A549 (cell line): ENCODE data around the gene CS. TPM values are rescaled to one million over a fixed set of nuclear protein-coding genes. Genes with fewer than 3 reads are reported as not detected.

Experiments used
- ATAC-seq, 2 experiments: fragments of 200-7000 bp in 1 of 2; fragments of >200 bp in 1 of 2; cut with Nextera tagmentation in 1 of 2; cut with Tn5 transposase in 1 of 2; 3 replicates each; pipeline versions ENCODE4 v1.8.0 to v1.9.1; 2018 to 2020; ENCODE audit warnings: mild to moderate bottlenecking in 1 of 2, moderate library complexity in 1 of 2
- CTCF ChIA-PET: fragments of 300-600 bp; sonication (Branson Sonifier 250); formaldehyde crosslinking; extraction: SDS; loops from one replicate; lab custom pipeline; 2021; ENCODE audit warnings: antibody characterized with exemption, inconsistent platforms; lab: Yijun Ruan, JAX
- POLR2A ChIA-PET: fragments of 350-600 bp; formaldehyde crosslinking; extraction: SDS; loops from one replicate; lab custom pipeline; 2021; ENCODE audit warnings: antibody characterized with exemption, inconsistent platforms; lab: Yijun Ruan, JAX
- DNase-seq, 2 experiments: peaks; one replicate each; pipeline versions ENCODE4 v3.0.0 to v3.0.0-alpha.2; 2011 to 2016; ENCODE audit warnings: low read depth in 1 of 2, low spot score in 1 of 2
- FAIRE-seq: peaks from 2 replicates; lab custom pipeline; 2011; peaks lifted over from hg19 to GRCh38; lab: Jason Lieb, UNC
- H3K27ac ChIP-seq, 2 experiments: fragments of >200 bp; sonication (Bioruptor Twin); formaldehyde crosslinking; 3 replicates each; pipeline ENCODE4 v1.5.1; 2016 to 2017
- H3K4me1 ChIP-seq: fragments of >200 bp; sonication (Bioruptor Twin); formaldehyde crosslinking; 3 replicates; pipeline ENCODE4 v1.6.1; 2016
- H3K4me2 ChIP-seq: fragments of >200 bp; sonication (Bioruptor Twin); formaldehyde crosslinking; 3 replicates; pipeline ENCODE4 v1.6.1; 2016
- H3K4me3 ChIP-seq: fragments of >200 bp; sonication (Bioruptor Twin); formaldehyde crosslinking; 3 replicates; pipeline ENCODE4 v1.5.1; 2016
- H3K9me3 ChIP-seq: fragments of >200 bp; sonication (Bioruptor Twin); formaldehyde crosslinking; 3 replicates; pipeline ENCODE4 v1.6.1; 2016
- BHLHE40 ChIP-seq: IDR thresholded peaks from 2 replicates; pipeline ENCODE4 v1.6.1; 2012; ENCODE audit warnings: low read depth, low read length, inconsistent platforms
- CBX2 ChIP-seq: fragments of 200-600 bp; sonication (generic); IDR thresholded peaks from 2 replicates; pipeline ENCODE4 v1.6.1; 2016; ENCODE audit warnings: low read depth, mild to moderate bottlenecking, borderline replicate concordance
- E2F6 ChIP-seq: IDR thresholded peaks from 2 replicates; pipeline ENCODE4 v1.6.1; 2012; ENCODE audit warnings: low read depth, borderline replicate concordance
- EHF ChIP-seq: fragments of 250-450 bp; sonication (Bioruptor Pico); IDR thresholded peaks from 2 replicates; pipeline ENCODE4 v1.5.0; 2020; ENCODE audit warnings: mild to moderate bottlenecking
- EP300 ChIP-seq, 2 experiments: fragments of >200 bp; sonication (Bioruptor Twin); formaldehyde crosslinking; IDR thresholded peaks; 2 replicates in 1 of 2; 3 replicates in 1 of 2; pipeline ENCODE4 v1.6.1; 2016 to 2017
- FOSB ChIP-seq: fragments of 250-450 bp; sonication (Bioruptor Pico); IDR thresholded peaks from 2 replicates; pipeline ENCODE4 v1.5.0; 2020; ENCODE audit warnings: mild to moderate bottlenecking, moderate library complexity
- FOXS1 ChIP-seq: fragments of 250-450 bp; sonication (Bioruptor Pico); IDR thresholded peaks from 2 replicates; pipeline ENCODE4 v1.5.0; 2020; ENCODE audit warnings: mild to moderate bottlenecking, moderate library complexity
- HDAC2 ChIP-seq: fragments of 200-600 bp; sonication (generic); IDR thresholded peaks from 2 replicates; pipeline ENCODE4 v1.6.1; 2016
- HEYL ChIP-seq: fragments of 250-450 bp; sonication (Bioruptor Pico); IDR thresholded peaks from 2 replicates; pipeline ENCODE4 v1.8.0; 2021; ENCODE audit warnings: mild to moderate bottlenecking, moderate library complexity
- HOXB13 ChIP-seq: fragments of 250-450 bp; sonication (Bioruptor Pico); IDR thresholded peaks from 2 replicates; pipeline ENCODE4 v1.5.0; 2020; ENCODE audit warnings: low read depth, mild to moderate bottlenecking, moderate library complexity
- HOXB5 ChIP-seq: fragments of 250-450 bp; sonication (Bioruptor Pico); IDR thresholded peaks from 2 replicates; pipeline ENCODE4 v1.5.0; 2020; ENCODE audit warnings: mild to moderate bottlenecking, moderate library complexity
- KDM1A ChIP-seq: fragments of 200-600 bp; sonication (generic); IDR thresholded peaks from 2 replicates; pipeline ENCODE4 v1.6.1; 2016; ENCODE audit warnings: low read depth, mild to moderate bottlenecking
- MAFK ChIP-seq: fragments of 450-650 bp; IDR thresholded peaks from 2 replicates; pipeline ENCODE4 v1.6.1; 2014; ENCODE audit not compliant: partially characterized antibody
- NPAS2 ChIP-seq: fragments of 250-450 bp; sonication (Bioruptor Pico); IDR thresholded peaks from 2 replicates; pipeline ENCODE4 v1.8.0; 2022; ENCODE audit warnings: mild to moderate bottlenecking, moderate library complexity, borderline replicate concordance
- POLR2AphosphoS2 ChIP-seq: conservative IDR thresholded peaks from 2 replicates; pipeline ENCODE4 v1.6.1; 2012; ENCODE audit warnings: low read length, improper control_type of control experiment, inconsistent platforms
- WGBS: methylation state at CpG from one replicate; pipeline ENCODE4 v1.1.6; 2017; ENCODE audit errors: missing lambda C conversion rate; 5-methylcytosine and 5-hydroxymethylcytosine counted together
- polyA plus RNA-seq, 4 experiments: library from polyadenylated mRNA; depleted of rRNA in 3 of 4; stranded (reverse); fragments of >200 nt; fragmentation: RNase III in 1 of 4; extraction: RNeasy Plus Mini Kit Qiagen cat#74134 plus additional on column Dnase treatment in 1 of 4; gene quantifications; 2 replicates in 3 of 4; 3 replicates in 1 of 4; pipeline ENCODE4 v1.2.3, GENCODE V29; 2011 to 2017
- TF ChIP-seq, protein P1 (sequence below): fragments of 450-650 bp; IDR thresholded peaks from 2 replicates; pipeline ENCODE4 v1.6.1; 2014; ENCODE audit warnings: antibody characterized with exemption
- TF ChIP-seq, protein P2 (sequence below): IDR thresholded peaks from 2 replicates; pipeline ENCODE4 v1.6.1; 2012
- TF ChIP-seq, protein P3 (sequence below): fragments of 250-450 bp; sonication (Bioruptor Pico); IDR thresholded peaks from 2 replicates; pipeline ENCODE4 v1.5.0; 2020; ENCODE audit warnings: low read depth, mild to moderate bottlenecking, moderate library complexity
- TF ChIP-seq, protein P4 (sequence below): fragments of >200 bp; sonication (Bioruptor Twin); formaldehyde crosslinking; IDR thresholded peaks from 3 replicates; pipeline ENCODE4 v1.5.1; 2016

The CS gene
- polyA plus RNA-seq, 2 of the 4 experiments (the other 2 are of a cell fraction) = 146 to 223 TPM

GRCh38 chr12:56300644-56301464, 724 bp upstream of the CS start:
- H3K27ac ChIP-seq = peak overlapping the region; percentile 68 to 90
- ChIA-PET CTCF (interaction anchor here (1.1 kb wide), 2 partner anchors 31 to 91 kb away, joined by 3 to 4 read pairs; no protein-coding TSS in a partner anchor), POLR2A (interaction anchor here (0.6 to 2.9 kb wide), 3 partner anchors 15 to 245 kb away, joined by 3 to 11 read pairs (median 9); partner anchors contain the start of gene CNPY2)
- FAIRE-seq (no peak), DNase-seq (no peak), ATAC-seq (peak; percentile 3 to 5; a peak in 4 of 6 replicates)
- peak; percentile 68; the same call in 1 of the 2 replicates for TF ChIP-seq EHF
- no peak for TF ChIP-seq FOXS1 (CRISPR knock-in tag)
- TF ChIP-seq FOSB (CRISPR knock-in tag) = 0 out of 2 replicates have a peak, but pooled peaks have one; percentile 68
- TF ChIP-seq HOXB5 = no peak
- TF ChIP-seq HDAC2 = no peak
- 0 out of 2 replicates have a peak, but pooled peaks have one; percentile 44 for TF ChIP-seq HOXB13
- H3K4me2 ChIP-seq = peak overlapping the region; percentile 78
- 70% methylated on average over 21 of the region's 21 CpGs for WGBS
- H3K4me3 ChIP-seq = peak overlapping the region; percentile 69
- no peaks in the 10 kb centered on the region for H3K9me3 ChIP-seq
- H3K4me1 ChIP-seq = peaks cover 23% of the 10 kb centered on the region; the same call in 2 of the 3 replicates

DNA sequence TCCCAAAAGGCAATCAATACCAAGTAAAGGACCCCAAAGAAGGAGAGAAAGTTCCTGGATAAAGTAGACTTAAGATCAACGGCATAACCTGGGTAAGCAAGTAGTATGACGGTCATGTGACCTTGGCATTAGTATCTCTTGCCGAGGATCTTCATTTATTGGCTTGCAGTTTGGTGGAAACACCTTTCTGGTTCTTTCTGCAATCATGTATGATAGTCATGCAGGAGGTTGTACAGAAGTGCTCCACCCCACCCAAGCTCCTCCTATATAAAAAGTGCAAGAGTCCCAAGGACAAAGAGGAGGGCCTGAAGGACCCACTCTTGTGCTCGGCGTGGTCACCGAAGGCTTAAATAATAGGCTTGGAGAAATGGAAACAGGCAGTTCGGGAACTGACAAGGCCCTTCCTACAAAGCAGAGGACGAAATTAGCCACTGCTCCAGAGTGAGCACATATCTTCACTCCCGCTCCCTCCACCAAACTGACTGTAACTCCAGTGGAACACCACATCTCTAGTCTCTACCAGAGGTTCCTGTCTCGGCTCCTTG, 750 bp downstream of the CS start:
- Histone ChIP-seq H3K27ac (peak overlapping the region; percentile 90 to 91), H3K4me2 (peak overlapping the region; percentile 78), H3K4me1 (peaks cover 23% of the 10 kb centered on the region; the same call in 2 of the 3 replicates), H3K9me3 (no peaks in the 10 kb centered on the region), H3K4me3 (peak overlapping the region; percentile 69)
- CTCF ChIA-PET = interaction anchor here (0.9 to 3.5 kb wide), 7 partner anchors 9 to 109 kb away, joined by 3 to 13 read pairs (median 4); partner anchors contain the start of genes ANKRD52, COQ10A, RNF41 and SMARCC2
- peak in 1 of 2 experiments; percentile 27 for DNase-seq
- ATAC-seq = peak; percentile 27 to 55
- FAIRE-seq = no peak
- TF ChIP-seq POLR2AphosphoS2 (no peak), EP300 (IDR thresholded peaks at IDR 0.05) (no peak)
- TF ChIP-seq, protein P1, sequence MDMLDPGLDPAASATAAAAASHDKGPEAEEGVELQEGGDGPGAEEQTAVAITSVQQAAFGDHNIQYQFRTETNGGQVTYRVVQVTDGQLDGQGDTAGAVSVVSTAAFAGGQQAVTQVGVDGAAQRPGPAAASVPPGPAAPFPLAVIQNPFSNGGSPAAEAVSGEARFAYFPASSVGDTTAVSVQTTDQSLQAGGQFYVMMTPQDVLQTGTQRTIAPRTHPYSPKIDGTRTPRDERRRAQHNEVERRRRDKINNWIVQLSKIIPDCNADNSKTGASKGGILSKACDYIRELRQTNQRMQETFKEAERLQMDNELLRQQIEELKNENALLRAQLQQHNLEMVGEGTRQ = peak; percentile 66
- POLR2A ChIA-PET = interaction anchor here (0.6 to 2.9 kb wide), 6 partner anchors 9 to 124 kb away, joined by 3 to 11 read pairs (median 3); partner anchors contain the start of genes ANKRD52, CNPY2 and RNF41
- WGBS = 4% methylated on average over 10 of the region's 10 CpGs

GRCh38 chr12:56298828-56299227, 1.3 kb downstream of the CS start:
- 80% methylated on average over 5 of the region's 5 CpGs for WGBS

More at GRCh38 chr12:56298828-56299227, 1.3 kb downstream of the CS start:
- Histone ChIP-seq H3K27ac (peak overlapping the region; percentile 90 to 91), H3K4me1 (peaks cover 23% of the 10 kb centered on the region; the same call in 2 of the 3 replicates), H3K4me3 (peak overlapping the region; percentile 69), H3K9me3 (no peaks in the 10 kb centered on the region), H3K4me2 (peak overlapping the region; percentile 78)
- CTCF ChIA-PET = interaction anchor here (0.9 to 3.5 kb wide), 9 partner anchors 10 to 109 kb away, joined by 3 to 13 read pairs (median 4); partner anchors contain the start of genes ANKRD52, COQ10A, RNF41 and SMARCC2
- DNase-seq (no peak), FAIRE-seq (no peak), ATAC-seq (no peak)
- TF ChIP-seq KDM1A (no peak), FOXS1 (CRISPR knock-in tag) (no peak), E2F6 (no peak), EHF (no peak), MAFK (no peak), BHLHE40 (no peak), CBX2 (no peak), EP300 (IDR thresholded peaks at IDR 0.05) (no peak), HEYL (CRISPR knock-in tag) (no peak), NPAS2 (CRISPR knock-in tag) (no peak)
- TF ChIP-seq, protein P2, sequence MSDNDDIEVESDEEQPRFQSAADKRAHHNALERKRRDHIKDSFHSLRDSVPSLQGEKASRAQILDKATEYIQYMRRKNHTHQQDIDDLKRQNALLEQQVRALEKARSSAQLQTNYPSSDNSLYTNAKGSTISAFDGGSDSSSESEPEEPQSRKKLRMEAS = no peak
- TF ChIP-seq, protein P3, sequence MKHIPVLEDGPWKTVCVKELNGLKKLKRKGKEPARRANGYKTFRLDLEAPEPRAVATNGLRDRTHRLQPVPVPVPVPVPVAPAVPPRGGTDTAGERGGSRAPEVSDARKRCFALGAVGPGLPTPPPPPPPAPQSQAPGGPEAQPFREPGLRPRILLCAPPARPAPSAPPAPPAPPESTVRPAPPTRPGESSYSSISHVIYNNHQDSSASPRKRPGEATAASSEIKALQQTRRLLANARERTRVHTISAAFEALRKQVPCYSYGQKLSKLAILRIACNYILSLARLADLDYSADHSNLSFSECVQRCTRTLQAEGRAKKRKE (CRISPR knock-in tag) = no peak
- TF ChIP-seq, protein P4, sequence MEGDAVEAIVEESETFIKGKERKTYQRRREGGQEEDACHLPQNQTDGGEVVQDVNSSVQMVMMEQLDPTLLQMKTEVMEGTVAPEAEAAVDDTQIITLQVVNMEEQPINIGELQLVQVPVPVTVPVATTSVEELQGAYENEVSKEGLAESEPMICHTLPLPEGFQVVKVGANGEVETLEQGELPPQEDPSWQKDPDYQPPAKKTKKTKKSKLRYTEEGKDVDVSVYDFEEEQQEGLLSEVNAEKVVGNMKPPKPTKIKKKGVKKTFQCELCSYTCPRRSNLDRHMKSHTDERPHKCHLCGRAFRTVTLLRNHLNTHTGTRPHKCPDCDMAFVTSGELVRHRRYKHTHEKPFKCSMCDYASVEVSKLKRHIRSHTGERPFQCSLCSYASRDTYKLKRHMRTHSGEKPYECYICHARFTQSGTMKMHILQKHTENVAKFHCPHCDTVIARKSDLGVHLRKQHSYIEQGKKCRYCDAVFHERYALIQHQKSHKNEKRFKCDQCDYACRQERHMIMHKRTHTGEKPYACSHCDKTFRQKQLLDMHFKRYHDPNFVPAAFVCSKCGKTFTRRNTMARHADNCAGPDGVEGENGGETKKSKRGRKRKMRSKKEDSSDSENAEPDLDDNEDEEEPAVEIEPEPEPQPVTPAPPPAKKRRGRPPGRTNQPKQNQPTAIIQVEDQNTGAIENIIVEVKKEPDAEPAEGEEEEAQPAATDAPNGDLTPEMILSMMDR = no peak
- POLR2A ChIA-PET = interaction anchor here (1.0 to 2.9 kb wide), 4 partner anchors 17 to 77 kb away, joined by 3 to 11 read pairs (median 3); partner anchors contain the start of genes ANKRD52, CNPY2 and RNF41
